ENCODE results near the gene GRIN2A. TPM values are rescaled to one million over a fixed set of nuclear protein-coding genes. Genes with fewer than 3 reads are reported as not detected.

Gene GRIN2A
- total RNA-seq, 4 donors from 2014 or later = 0.19 to 0.56 (median 0.35) TPM

- no peak for DNase-seq
- 75 to 83% methylated on average over 3 to 5 of the region's 5 CpGs for WGBS, 2 donors
- H3K9me3 ChIP-seq = no peaks in the 10 kb centered on the region
- H3K4me3 ChIP-seq = no peak overlapping the region
- TF ChIP-seq, protein P1, sequence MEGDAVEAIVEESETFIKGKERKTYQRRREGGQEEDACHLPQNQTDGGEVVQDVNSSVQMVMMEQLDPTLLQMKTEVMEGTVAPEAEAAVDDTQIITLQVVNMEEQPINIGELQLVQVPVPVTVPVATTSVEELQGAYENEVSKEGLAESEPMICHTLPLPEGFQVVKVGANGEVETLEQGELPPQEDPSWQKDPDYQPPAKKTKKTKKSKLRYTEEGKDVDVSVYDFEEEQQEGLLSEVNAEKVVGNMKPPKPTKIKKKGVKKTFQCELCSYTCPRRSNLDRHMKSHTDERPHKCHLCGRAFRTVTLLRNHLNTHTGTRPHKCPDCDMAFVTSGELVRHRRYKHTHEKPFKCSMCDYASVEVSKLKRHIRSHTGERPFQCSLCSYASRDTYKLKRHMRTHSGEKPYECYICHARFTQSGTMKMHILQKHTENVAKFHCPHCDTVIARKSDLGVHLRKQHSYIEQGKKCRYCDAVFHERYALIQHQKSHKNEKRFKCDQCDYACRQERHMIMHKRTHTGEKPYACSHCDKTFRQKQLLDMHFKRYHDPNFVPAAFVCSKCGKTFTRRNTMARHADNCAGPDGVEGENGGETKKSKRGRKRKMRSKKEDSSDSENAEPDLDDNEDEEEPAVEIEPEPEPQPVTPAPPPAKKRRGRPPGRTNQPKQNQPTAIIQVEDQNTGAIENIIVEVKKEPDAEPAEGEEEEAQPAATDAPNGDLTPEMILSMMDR (IDR thresholded peaks at IDR 0.05) = no peak
- TF ChIP-seq POLR2A (IDR thresholded peaks at IDR 0.05) = no peak
- no peak overlapping the region for H3K27ac ChIP-seq
- H3K36me3 ChIP-seq = no peaks in the 10 kb centered on the region
- peaks cover 4 to 15% (median 8%) of the 10 kb centered on the region in 3 donors for H3K4me1 ChIP-seq
- peaks cover 0 to 27% (median 0%) of the 10 kb centered on the region in 4 donors for H3K27me3 ChIP-seq
- intact Hi-C loops (cut with DNase I) = no loop called here
Measured at GRCh38 chr16:10076037-10076436, 106.2 kb downstream of the GRIN2A start.

- H3K36me3 ChIP-seq = no peaks in the 10 kb centered on the region
- H3K27ac ChIP-seq = no peak overlapping the region
- H3K4me3 ChIP-seq = no peak overlapping the region
- intact Hi-C loops (cut with DNase I) = no loop called here
- no peaks in the 10 kb centered on the region for H3K9me3 ChIP-seq
- TF ChIP-seq POLR2A (IDR thresholded peaks at IDR 0.05) = no peak
- TF ChIP-seq, protein P1 (IDR thresholded peaks at IDR 0.05) = no peak
- H3K4me1 ChIP-seq = no peaks in the 10 kb centered on the region
- no peak for DNase-seq
- peaks cover 0 to 10% (median 0%) of the 10 kb centered on the region in 4 donors for H3K27me3 ChIP-seq
- WGBS, 2 donors = 86% methylated on average over 4 of the region's 4 CpGs
Measured at GRCh38 chr16:10070591-10070990, 111.6 kb downstream of the GRIN2A start.

DNA sequence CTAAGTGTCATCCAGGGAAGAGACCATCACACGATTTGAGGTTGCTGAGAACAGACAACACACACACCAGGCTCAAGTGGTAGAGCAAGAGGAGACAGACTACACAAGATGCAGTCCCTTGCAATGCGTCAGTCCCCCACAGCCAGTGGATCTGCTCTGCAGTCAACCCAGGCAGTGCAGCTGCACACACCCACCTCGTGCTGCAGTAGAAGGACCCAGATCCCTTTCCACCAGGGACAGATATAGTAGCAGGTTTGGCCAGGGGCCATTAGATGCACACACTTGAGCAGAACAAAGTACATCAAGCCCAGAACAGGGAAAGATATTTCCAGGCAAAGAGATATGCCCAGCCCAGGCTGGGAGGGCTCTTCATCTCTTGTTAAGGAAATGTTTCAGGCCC lies 112.9 kb downstream of the GRIN2A start:
- Histone ChIP-seq H3K27me3 (peaks cover 0 to 10% (median 0%) of the 10 kb centered on the region in 4 donors), H3K9me3 (no peaks in the 10 kb centered on the region), H3K36me3 (no peaks in the 10 kb centered on the region), H3K4me1 (no peaks in the 10 kb centered on the region), H3K4me3 (no peak overlapping the region), H3K27ac (no peak overlapping the region)
- TF ChIP-seq, protein P1 (IDR thresholded peaks at IDR 0.05) = no peak
- TF ChIP-seq POLR2A (IDR thresholded peaks at IDR 0.05) = no peak
- 50 to 75% methylated on average over 2 to 3 of the region's 3 CpGs for WGBS, 2 donors
- no peak for DNase-seq
- intact Hi-C loops (cut with DNase I) = no loop called here

- WGBS, 2 donors = 65 to 90% methylated on average over 2 of the region's 2 CpGs
- no peaks in the 10 kb centered on the region for H3K4me1 ChIP-seq
- no peaks in the 10 kb centered on the region for H3K36me3 ChIP-seq
- H3K27ac ChIP-seq = no peak overlapping the region
- H3K9me3 ChIP-seq = no peaks in the 10 kb centered on the region
- H3K27me3 ChIP-seq = peaks cover 0 to 10% (median 0%) of the 10 kb centered on the region in 4 donors
- intact Hi-C loops (cut with DNase I) = no loop called here
- no peak overlapping the region for H3K4me3 ChIP-seq
- TF ChIP-seq, protein P1 (IDR thresholded peaks at IDR 0.05) = no peak
- TF ChIP-seq POLR2A (IDR thresholded peaks at IDR 0.05) = no peak
- DNase-seq = no peak
Measured at GRCh38 chr16:10067835-10068234, 114.4 kb downstream of the GRIN2A start.

- H3K36me3 ChIP-seq = no peaks in the 10 kb centered on the region
- H3K27me3 ChIP-seq = peaks cover 0 to 10% (median 0%) of the 10 kb centered on the region in 4 donors
- 71 to 78% methylated on average over 4 of the region's 4 CpGs for WGBS, 2 donors
- no peaks in the 10 kb centered on the region for H3K4me1 ChIP-seq
- no peaks in the 10 kb centered on the region for H3K9me3 ChIP-seq
- TF ChIP-seq, protein P1 (IDR thresholded peaks at IDR 0.05) = no peak
- no peak for TF ChIP-seq POLR2A (IDR thresholded peaks at IDR 0.05)
- no peak overlapping the region for H3K27ac ChIP-seq
- DNase-seq = no peak
- no peak overlapping the region for H3K4me3 ChIP-seq
- intact Hi-C loops (cut with DNase I) = no loop called here
Measured at GRCh38 chr16:10067406-10067805, 114.8 kb downstream of the GRIN2A start.
